SJSA1 (cell line): ENCODE results near the gene SNAP47. TPM values are rescaled to one million over a fixed set of nuclear protein-coding genes. Genes with fewer than 3 reads are reported as not detected.

ENCODE experiments used
- DNase-seq, 2 experiments: peaks; one replicate each; pipeline ENCODE4 v3.0.0-alpha.2; 2015 to 2020; ENCODE audit warnings: low spot score in 2 of 2, low read depth in 1 of 2
- H3K27ac ChIP-seq: fragments of 250-450 bp; sonication (Bioruptor Pico); 2 replicates; pipeline ENCODE4 v1.5.1; 2020; ENCODE audit warnings: mild to moderate bottlenecking, moderate library complexity
- H3K27me3 ChIP-seq: fragments of 250-450 bp; sonication (Bioruptor Pico); replicated peaks from 2 replicates; pipeline ENCODE4 v1.5.1; 2020; ENCODE audit warnings: mild to moderate bottlenecking, moderate library complexity
- H3K36me3 ChIP-seq: fragments of 250-450 bp; sonication (Bioruptor Pico); 2 replicates; pipeline ENCODE4 v1.5.1; 2020; ENCODE audit warnings: mild to moderate bottlenecking
- H3K4me1 ChIP-seq: fragments of 250-450 bp; sonication (Bioruptor Pico); replicated peaks from 2 replicates; pipeline ENCODE4 v1.6.1; 2021; ENCODE audit warnings: mild to moderate bottlenecking
- H3K4me3 ChIP-seq: fragments of 250-450 bp; sonication (Bioruptor Pico); 2 replicates; pipeline ENCODE4 v1.5.1; 2020; ENCODE audit warnings: mild to moderate bottlenecking
- H3K9me3 ChIP-seq: fragments of 250-450 bp; sonication (Bioruptor Pico); replicated peaks from 2 replicates; pipeline ENCODE4 v1.5.1; 2020; ENCODE audit warnings: mild to moderate bottlenecking
- total RNA-seq: library from RNA; depleted of rRNA; stranded (reverse); fragments of >200 nt; shearing (Covaris generic); gene quantifications from 2 replicates; pipeline ENCODE4 v1.2.3, GENCODE V29; 2014

SNAP47 gene
- total RNA-seq, 1 experiment from 2014 or later: 51.2 TPM

DNA sequence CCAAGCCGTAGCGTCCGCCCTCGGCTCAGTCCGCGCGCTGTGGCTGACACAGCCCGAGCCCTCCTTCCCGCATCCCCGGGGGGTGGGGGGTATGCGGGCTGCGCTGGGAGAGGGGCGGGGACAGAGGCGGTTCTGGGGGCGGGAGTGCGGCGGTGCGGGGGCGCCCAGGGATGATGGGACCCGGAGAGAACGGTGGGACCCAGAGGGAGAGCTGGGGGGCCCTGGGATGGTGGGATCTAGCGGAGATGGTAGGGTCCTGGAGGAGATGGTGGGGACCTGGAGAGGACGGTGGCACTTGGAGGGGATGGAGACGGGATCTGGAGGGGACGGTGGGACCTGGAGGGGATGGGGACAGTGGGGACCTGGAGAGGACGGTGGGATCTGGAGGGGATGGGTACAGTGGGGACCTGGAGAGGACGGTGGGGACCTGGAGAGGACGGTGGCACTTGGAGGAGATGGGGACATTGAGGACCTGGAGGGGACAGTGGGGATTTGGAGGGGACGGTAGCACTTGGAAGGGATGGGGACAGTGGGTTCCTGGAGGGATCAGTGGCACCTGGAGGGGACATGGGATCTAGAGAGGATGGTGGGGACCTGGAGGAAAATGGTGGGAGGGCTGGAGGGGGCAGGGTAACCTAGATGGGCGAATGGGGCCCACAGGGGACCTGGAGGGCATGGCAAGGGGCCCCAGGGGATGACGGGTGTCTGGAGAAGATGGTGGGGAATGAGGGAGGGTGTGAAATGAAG, 477 bp downstream of the SNAP47 start:
- peaks cover 16% of the 10 kb centered on the region for H3K4me1 ChIP-seq
- peak overlapping the region; percentile 39 for H3K27ac ChIP-seq
- no peaks in the 10 kb centered on the region for H3K27me3 ChIP-seq
- peak overlapping the region; percentile 89 for H3K4me3 ChIP-seq
- 0 out of 2 replicates have a peak, but pooled peaks cover 2% of the 10 kb centered on the region for H3K9me3 ChIP-seq
- peaks cover 44% of the 10 kb centered on the region for H3K36me3 ChIP-seq
- DNase-seq: no peak

GRCh38 chr1:227736814-227737432, 1.7 kb downstream of the SNAP47 start:
- H3K4me3 ChIP-seq: no peak overlapping the region
- peaks cover 32% of the 10 kb centered on the region for H3K36me3 ChIP-seq
- H3K9me3 ChIP-seq: 0 out of 2 replicates have a peak, but pooled peaks cover 2% of the 10 kb centered on the region
- no peak overlapping the region for H3K27ac ChIP-seq
- DNase-seq: no peak
- H3K27me3 ChIP-seq: no peaks in the 10 kb centered on the region
- peaks cover 16% of the 10 kb centered on the region for H3K4me1 ChIP-seq

DNA sequence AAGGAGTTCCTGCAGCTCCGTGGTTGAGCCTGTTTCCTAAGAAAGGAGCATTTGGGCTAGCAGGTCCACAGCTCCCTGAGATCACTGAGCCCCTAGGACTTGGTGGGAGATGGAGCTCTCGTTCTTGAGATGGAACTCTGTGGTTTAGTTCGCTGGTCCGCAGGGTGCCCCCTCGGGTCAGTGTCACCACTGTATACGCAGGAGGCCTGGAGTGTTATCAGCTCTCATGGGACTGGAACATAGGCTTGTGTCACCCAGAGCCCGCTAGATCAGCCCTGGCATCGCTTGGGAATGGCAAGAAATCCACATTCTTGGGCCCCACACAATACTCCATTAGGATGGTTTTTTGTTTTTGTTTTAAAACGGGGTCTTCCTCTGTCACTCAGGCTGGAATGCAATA, 3.6 kb downstream of the SNAP47 start:
- H3K36me3 ChIP-seq: peaks cover 13% of the 10 kb centered on the region
- no peak overlapping the region for H3K27ac ChIP-seq
- H3K27me3 ChIP-seq: no peaks in the 10 kb centered on the region
- no peak for DNase-seq
- H3K4me3 ChIP-seq: no peak overlapping the region
- H3K9me3 ChIP-seq: 0 out of 2 replicates have a peak, but pooled peaks cover 2% of the 10 kb centered on the region
- H3K4me1 ChIP-seq: peaks cover 14% of the 10 kb centered on the region

DNA sequence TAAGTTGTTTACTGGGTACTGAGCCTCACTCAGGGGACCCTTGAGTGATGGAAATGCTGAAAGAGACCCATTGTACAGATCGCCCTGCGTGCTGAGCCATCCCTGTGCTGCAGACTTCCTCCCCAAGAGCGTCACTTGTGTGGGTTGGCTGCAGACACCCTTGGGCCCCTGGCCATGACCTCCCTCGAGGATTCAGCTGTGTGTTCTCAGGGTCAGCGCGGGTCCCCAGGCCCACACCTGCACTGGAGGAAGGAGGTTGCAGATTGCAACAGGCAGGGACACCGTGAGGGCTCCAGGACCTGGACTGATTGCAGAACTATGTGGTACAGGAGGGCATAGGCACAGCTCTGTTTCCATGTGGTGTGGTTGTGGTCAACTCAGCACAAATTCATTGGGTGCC, 4.4 kb downstream of the SNAP47 start:
- peaks cover 8% of the 10 kb centered on the region for H3K4me1 ChIP-seq
- H3K36me3 ChIP-seq: peaks cover 9% of the 10 kb centered on the region
- no peaks in the 10 kb centered on the region for H3K27me3 ChIP-seq
- H3K9me3 ChIP-seq: 0 out of 2 replicates have a peak, but pooled peaks cover 2% of the 10 kb centered on the region
- DNase-seq: no peak
- no peak overlapping the region for H3K4me3 ChIP-seq
- H3K27ac ChIP-seq: no peak overlapping the region

DNA sequence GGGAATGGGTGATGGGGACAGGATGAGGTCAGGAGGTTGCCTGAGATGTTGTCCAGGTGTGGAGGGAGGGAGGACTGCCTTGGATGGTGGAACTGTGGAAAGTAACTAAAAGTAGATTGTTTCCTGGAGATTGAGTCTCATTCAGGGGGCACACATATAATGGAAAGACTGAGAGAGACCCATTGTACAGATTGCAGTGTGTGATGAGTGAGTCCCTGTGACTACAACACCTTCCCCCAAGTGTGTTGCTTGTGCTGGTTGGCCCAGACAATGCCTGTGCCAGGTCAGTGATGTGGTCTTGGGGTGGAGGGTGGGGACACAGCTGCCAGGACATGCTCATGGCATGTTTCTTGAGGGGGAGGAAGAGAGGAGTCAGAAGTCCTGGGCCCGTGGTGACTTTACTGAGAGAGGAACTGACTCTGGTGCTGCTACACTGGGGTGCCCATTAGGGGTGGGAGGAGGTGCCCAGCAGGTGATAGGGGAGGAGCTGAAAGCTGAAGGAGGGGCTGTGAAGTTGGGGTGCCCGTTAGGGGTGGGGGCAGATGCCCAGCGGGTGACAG, 5.2 kb downstream of the SNAP47 start:
- peaks cover 4% of the 10 kb centered on the region for H3K36me3 ChIP-seq
- H3K27me3 ChIP-seq: no peaks in the 10 kb centered on the region
- no peak overlapping the region for H3K27ac ChIP-seq
- H3K9me3 ChIP-seq: 0 out of 2 replicates have a peak, but pooled peaks cover 2% of the 10 kb centered on the region
- no peak for DNase-seq
- H3K4me1 ChIP-seq: peaks cover 5% of the 10 kb centered on the region
- no peak overlapping the region for H3K4me3 ChIP-seq

GRCh38 chr1:227741166-227741870, 6.1 kb downstream of the SNAP47 start:
- Histone ChIP-seq H3K4me1 (no peaks in the 10 kb centered on the region), H3K4me3 (no peak overlapping the region), H3K27ac (no peak overlapping the region), H3K27me3 (no peaks in the 10 kb centered on the region), H3K9me3 (0 out of 2 replicates have a peak, but pooled peaks cover 2% of the 10 kb centered on the region), H3K36me3 (peaks cover 4% of the 10 kb centered on the region; the same call in 1 of the 2 replicates)
- no peak for DNase-seq

DNA sequence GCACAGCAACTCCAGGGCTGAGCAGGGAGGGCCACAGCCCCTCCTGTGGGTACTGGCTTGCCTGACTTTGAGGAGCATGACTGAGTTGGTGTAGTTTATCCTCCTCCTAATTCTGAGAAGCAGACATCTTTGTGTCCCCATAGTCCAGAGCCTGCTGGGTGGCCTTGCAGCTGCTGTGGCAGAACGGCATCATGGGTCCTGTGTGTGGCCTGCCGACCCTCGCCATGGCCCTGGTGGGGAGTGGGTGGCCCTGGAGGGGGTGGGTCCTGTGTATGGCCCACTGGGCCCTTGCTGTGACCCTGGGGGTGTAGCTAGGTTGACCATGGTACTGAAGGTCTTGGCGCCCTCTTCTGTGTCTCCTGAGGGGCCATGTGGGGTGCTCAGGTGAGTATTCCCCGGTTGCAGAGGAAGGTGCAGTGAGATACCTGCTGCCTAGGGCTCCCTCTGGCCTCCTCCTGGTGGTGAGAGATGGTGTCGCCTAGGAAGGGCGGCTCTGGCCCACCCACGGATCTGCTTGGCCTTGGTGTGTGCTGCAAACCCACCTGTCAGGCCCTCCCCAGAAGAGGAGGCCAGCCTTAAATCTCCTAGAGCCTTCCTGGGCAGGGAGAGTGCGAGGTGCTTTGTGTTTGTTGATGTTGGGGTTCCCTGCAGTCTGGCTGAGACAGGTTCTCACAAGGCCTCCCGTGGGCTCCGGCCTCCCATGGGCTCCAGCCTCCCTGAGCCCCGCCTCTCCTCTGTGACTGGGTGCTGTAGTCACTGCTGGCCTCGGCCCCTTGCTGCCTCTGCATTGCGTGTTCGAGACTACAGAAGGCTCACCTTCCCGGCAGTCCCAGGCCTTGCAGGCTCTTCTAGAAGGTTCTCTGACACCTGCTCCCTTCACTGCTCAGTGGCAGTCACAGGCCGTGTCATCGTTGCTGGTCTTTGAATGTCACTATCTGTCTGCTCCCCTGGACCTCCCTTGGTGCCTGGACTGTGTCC, 7.8 kb downstream of the SNAP47 start:
- Histone ChIP-seq H3K4me3 (no peak overlapping the region), H3K27ac (no peak overlapping the region), H3K4me1 (no peaks in the 10 kb centered on the region), H3K36me3 (peaks cover 11% of the 10 kb centered on the region), H3K9me3 (no peaks in the 10 kb centered on the region), H3K27me3 (no peaks in the 10 kb centered on the region)
- DNase-seq: no peak

- Histone ChIP-seq H3K36me3 (peaks cover 17% of the 10 kb centered on the region), H3K9me3 (no peaks in the 10 kb centered on the region), H3K27me3 (no peaks in the 10 kb centered on the region), H3K27ac (no peak overlapping the region), H3K4me1 (no peaks in the 10 kb centered on the region), H3K4me3 (no peak overlapping the region)
- no peak for DNase-seq
Observed at GRCh38 chr1:227744668-227745067, 9.4 kb downstream of the SNAP47 start.

DNA sequence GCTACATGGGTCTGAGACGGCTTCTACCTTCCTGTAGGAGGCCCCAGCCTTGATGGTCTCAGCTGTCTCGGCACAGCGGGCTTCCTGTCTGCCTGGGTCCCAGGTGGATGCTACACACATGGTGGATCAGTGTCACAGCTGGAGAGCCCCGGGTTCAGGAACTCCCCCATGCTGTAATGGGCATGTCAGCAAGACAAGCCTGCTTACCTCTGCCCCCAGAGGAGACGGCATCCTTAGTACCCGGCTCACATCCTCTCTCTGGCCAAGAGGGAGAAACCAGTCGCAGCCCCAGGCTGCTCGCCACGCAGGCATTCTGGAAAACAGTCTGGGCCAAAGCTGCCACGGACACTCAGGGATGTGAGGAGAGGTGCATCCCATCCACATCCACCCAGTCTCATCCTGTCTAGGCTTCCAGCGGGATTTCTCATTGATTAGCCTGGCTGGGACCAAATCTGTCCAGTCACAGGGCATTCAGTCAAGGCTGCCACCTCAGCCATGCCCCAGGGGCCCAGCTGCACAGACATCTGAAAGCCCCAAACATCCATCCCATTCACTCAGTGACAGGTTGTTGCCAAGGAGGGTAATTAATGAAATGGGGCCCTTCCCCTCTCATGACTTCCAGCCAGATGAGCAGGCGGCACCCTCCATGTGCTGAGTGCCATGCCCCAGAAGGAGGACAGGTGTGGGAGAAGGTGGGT, 10.5 kb downstream of the SNAP47 start:
- DNase-seq: no peak
- H3K4me1 ChIP-seq: no peaks in the 10 kb centered on the region
- no peaks in the 10 kb centered on the region for H3K9me3 ChIP-seq
- H3K27ac ChIP-seq: no peak overlapping the region
- H3K4me3 ChIP-seq: no peak overlapping the region
- H3K36me3 ChIP-seq: peaks cover 23% of the 10 kb centered on the region
- no peaks in the 10 kb centered on the region for H3K27me3 ChIP-seq

DNA sequence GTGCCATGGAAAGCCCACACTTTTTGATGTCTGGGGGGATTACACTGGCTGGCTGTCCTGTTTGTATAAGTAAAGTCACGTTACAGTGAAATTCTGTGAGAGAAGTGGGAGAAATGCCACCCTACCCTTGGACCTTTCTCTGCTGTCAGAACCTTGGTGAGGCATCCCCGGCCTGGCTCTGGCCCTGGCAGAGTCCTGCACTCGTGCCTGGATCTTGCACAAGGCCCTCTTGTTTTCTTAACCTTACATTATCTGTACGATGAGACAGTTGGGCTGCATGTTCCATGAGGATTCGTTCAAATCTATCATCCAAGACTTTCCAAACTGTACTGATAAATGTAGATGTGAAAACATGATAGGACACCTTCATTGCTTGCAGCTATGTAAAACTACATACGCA, 11.4 kb downstream of the SNAP47 start:
- H3K27ac ChIP-seq: no peak overlapping the region
- peaks cover 30% of the 10 kb centered on the region for H3K36me3 ChIP-seq
- H3K4me3 ChIP-seq: no peak overlapping the region
- no peak for DNase-seq
- no peaks in the 10 kb centered on the region for H3K4me1 ChIP-seq
- H3K27me3 ChIP-seq: no peaks in the 10 kb centered on the region
- H3K9me3 ChIP-seq: no peaks in the 10 kb centered on the region

DNA sequence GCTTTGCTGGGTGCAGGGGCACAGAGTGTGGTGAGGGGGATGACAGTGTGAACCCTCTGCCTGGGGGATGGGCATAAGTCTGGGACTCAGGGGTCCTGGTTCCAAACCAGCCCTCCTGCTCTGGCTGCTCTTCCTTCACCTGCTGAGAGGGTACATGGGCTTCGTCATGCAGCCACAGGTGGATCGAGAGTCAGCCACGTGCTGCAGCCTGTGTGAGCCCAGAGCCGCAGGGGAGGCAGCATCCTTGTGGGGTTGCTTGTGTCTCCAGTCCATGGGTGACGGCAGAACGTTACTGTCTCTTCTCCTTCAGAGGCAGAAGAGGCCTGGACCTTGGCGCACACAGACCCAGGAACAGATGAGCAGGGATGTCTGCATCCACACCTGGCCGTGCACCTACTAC, 12.1 kb downstream of the SNAP47 start:
- Histone ChIP-seq H3K27me3 (no peaks in the 10 kb centered on the region), H3K4me3 (no peak overlapping the region), H3K4me1 (no peaks in the 10 kb centered on the region), H3K36me3 (peaks cover 30% of the 10 kb centered on the region), H3K9me3 (no peaks in the 10 kb centered on the region), H3K27ac (no peak overlapping the region)
- no peak for DNase-seq

DNA sequence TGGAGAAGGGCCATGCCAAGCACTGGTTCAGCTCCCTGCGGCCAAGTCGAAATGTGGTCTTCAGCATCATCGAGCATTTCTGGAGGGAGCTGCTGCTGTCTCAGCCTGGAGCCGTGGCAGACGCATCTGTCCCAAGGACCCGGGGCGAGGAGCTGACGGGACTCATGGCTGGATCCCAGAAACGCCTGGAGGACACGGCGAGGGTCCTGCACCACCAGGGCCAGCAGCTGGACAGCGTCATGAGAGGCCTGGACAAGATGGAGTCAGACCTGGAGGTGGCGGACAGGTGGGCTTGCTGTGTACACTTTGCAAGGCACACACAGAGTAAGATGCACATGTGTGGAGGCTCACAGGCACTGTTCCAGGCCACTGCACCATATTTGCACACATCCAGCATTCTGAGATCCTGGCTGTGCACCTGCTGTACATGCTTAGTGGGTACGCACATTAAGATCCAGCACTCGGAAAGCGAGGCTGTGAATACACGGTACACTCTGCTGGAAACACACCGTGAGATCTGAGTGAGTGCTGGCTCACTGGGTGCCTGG, 12.8 kb downstream of the SNAP47 start:
- peaks cover 30% of the 10 kb centered on the region for H3K36me3 ChIP-seq
- DNase-seq: no peak
- no peaks in the 10 kb centered on the region for H3K9me3 ChIP-seq
- H3K27ac ChIP-seq: no peak overlapping the region
- H3K4me3 ChIP-seq: no peak overlapping the region
- no peaks in the 10 kb centered on the region for H3K4me1 ChIP-seq
- H3K27me3 ChIP-seq: no peaks in the 10 kb centered on the region
